ENCODE data around the gene PNMA6E. TPM values are rescaled to one million over a fixed set of nuclear protein-coding genes. Genes with fewer than 3 reads are reported as not detected.

Gene PNMA6E
- total RNA-seq, 1 donor from 2014 or later = not detected

- TF ChIP-seq CTCF (IDR thresholded peaks at IDR 0.05) (no peak), POLR2A (IDR thresholded peaks at IDR 0.05) (no peak), POLR2AphosphoS5 (IDR thresholded peaks at IDR 0.05; ENCODE audit: insufficient read depth in 1 of 2, low read depth in 1 of 2) (no peak)
- DNase-seq (ENCODE audit: extremely low spot score in 2 of 2) = no peak
- H3K4me1 ChIP-seq = no peaks in the 10 kb centered on the region
- no peak within 1 kb of the TSS for H3K27ac ChIP-seq
- H3K36me3 ChIP-seq = no peaks in the 10 kb centered on the region
- H3K27me3 ChIP-seq = no peaks in the 10 kb centered on the region
- H3K4me3 ChIP-seq = no peak within 1 kb of the TSS
- intact Hi-C loops (cut with DNase I) = no loop called here
- H3K9me3 ChIP-seq = no peaks in the 10 kb centered on the region
Observed at GRCh38 chrX:153445856-153446635, 44.9 kb upstream of the PNMA6E start, which contains the start of gene TREX2. Gene TREX2, minus strand, starts transcription at chrX:153446056. Its CDS starts 626 bp downstream, at chrX:153445430.

DNA sequence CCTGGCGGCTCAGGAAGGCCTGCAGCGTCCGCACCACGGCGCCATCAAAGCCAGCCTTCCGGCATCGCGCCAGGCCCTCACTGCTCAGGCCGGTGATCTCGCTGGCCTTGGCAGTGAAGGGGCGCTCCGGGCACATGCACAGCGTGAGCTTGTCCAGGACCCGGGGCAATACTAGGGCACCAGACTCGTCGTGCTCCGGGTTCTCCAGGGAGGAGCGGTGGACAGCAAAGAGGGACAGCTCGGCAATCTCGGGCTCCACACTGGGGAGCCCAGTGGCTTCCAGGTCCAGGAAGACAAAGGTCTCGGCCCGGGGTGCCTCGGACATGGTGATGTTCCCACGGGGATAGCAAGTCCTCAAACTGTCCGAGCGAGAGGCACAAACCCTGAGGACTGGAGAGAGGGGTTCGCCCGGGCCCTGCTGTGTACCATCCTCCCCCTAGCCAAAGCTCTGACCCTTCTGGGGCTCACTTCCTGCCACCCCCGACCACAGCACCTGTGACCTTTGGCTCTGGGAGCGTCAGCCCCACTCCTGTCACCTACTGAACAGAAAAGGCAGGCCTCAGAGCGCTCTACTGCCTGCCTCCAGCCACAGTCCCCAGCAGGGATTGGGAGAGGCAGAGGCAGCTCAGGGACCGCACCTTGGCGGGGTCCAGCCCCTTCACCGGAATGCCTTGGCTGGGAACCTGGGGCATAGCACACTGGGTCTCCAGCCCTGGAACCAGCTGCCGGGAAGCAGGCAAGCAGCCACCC, 44.1 kb upstream of the PNMA6E start:
- intact Hi-C loops (cut with DNase I) = no loop called here
- TF ChIP-seq POLR2A (IDR thresholded peaks at IDR 0.05) (no peak), POLR2AphosphoS5 (IDR thresholded peaks at IDR 0.05; ENCODE audit: insufficient read depth in 1 of 2, low read depth in 1 of 2) (no peak), CTCF (IDR thresholded peaks at IDR 0.05) (no peak)
- H3K9me3 ChIP-seq = no peaks in the 10 kb centered on the region

GRCh38 chrX:153444333-153445011, 43.3 kb upstream of the PNMA6E start:
- Histone ChIP-seq H3K9me3 (no peaks in the 10 kb centered on the region), H3K36me3 (no peaks in the 10 kb centered on the region), H3K27me3 (no peaks in the 10 kb centered on the region), H3K27ac (no peak overlapping the region), H3K4me3 (no peak overlapping the region), H3K4me1 (no peaks in the 10 kb centered on the region)
- TF ChIP-seq POLR2AphosphoS5 (IDR thresholded peaks at IDR 0.05; ENCODE audit: insufficient read depth in 1 of 2, low read depth in 1 of 2) (no peak), POLR2A (IDR thresholded peaks at IDR 0.05) (no peak), CTCF (IDR thresholded peaks at IDR 0.05) (no peak)
- DNase-seq (ENCODE audit: extremely low spot score in 2 of 2) = no peak
- intact Hi-C loops (cut with DNase I) = no loop called here

More for the DNA sequence above, 44.1 kb upstream of the PNMA6E start:
- Histone ChIP-seq H3K27me3 (no peaks in the 10 kb centered on the region), H3K27ac (no peak overlapping the region), H3K4me3 (no peak overlapping the region), H3K4me1 (no peaks in the 10 kb centered on the region), H3K36me3 (no peaks in the 10 kb centered on the region)
- DNase-seq (ENCODE audit: extremely low spot score in 2 of 2) = no peak

- H3K27ac ChIP-seq = no peak overlapping the region
- intact Hi-C loops (cut with DNase I) = no loop called here
- DNase-seq (ENCODE audit: extremely low spot score in 2 of 2) = no peak
Observed at GRCh38 chrX:153443476-153444332, 42.6 kb upstream of the PNMA6E start.

More at GRCh38 chrX:153443476-153444332, 42.6 kb upstream of the PNMA6E start:
- H3K4me1 ChIP-seq = no peaks in the 10 kb centered on the region
- H3K36me3 ChIP-seq = no peaks in the 10 kb centered on the region
- no peak overlapping the region for H3K4me3 ChIP-seq
- TF ChIP-seq POLR2AphosphoS5 (IDR thresholded peaks at IDR 0.05; ENCODE audit: insufficient read depth in 1 of 2, low read depth in 1 of 2) (no peak), POLR2A (IDR thresholded peaks at IDR 0.05) (no peak), CTCF (IDR thresholded peaks at IDR 0.05) (no peak)
- no peaks in the 10 kb centered on the region for H3K27me3 ChIP-seq
- no peaks in the 10 kb centered on the region for H3K9me3 ChIP-seq

Data from vagina (tissue), 2 donors.